NCI-H1694 treated with DMSO at 0.1 percent for 48 hours (cell line): Measurements from ENCODE around the gene CACNG4.

Source experiments
- DNase-seq: peaks from one replicate; lab custom pipeline; 2025; lab: John Stamatoyannopoulos, UW

Gene CACNG4

DNA sequence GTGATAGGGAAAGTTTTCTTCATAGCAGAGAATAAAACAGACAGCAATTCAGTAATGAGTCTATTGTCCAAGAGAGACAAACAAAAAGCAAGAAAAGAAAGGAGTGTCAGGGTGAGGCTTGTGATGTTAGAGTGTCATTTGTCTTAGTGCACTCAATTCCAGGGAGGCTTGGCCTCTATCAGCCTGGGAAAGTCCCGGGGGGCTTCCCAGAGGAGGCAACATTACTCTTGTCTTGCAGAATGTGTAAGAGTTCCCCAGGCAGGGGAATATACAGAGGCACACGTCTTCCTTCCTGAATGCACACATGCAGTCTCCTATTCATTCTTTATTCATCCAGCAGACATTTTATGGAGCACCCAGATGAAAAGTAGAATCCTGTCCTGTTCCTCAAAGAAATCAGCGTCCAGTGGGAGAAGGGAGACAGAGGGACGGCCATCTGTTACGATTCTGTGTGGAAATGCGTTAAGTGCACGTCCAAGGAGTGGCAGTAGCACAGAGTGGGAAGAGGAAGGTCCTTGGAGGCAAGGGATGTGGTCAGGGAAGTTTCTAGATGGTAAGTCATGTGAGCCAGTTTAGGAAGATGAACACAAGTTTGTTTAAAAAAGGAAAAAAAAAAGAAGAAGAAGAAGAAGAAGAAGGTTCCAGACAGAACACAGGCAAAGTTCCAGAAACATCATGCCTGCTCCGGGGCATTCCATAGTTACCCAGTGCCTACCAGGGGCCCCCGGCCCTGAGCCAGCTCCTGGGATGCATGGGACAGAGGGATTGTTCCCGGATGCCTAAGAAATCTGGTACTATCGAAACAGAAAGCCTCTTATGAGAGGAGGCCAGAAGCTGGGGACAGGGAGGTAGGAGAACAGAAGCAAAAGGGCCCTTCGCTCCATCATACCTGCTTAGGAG lies 21.1 kb downstream of the CACNG4 start:
- DNase-seq = no peak

DNA sequence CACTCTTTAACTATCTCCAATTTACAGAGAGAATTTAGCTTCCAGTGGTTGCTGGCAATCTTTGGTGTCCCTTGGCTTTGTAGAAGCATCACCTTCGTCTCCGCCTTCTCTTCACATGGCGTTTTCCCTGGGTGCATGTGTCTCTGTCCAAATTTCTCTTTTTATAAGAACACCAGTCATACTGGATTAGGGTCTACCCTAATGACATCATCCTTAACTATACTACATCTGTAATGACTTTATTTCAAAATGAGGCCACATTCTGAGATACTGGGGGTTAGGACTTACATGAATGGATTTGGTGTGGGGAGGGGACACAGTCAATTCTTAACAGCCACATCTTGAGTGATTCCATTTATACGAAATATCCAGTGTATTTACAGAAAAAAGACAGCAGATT lies 22.2 kb downstream of the CACNG4 start:
- DNase-seq = no peak

DNA sequence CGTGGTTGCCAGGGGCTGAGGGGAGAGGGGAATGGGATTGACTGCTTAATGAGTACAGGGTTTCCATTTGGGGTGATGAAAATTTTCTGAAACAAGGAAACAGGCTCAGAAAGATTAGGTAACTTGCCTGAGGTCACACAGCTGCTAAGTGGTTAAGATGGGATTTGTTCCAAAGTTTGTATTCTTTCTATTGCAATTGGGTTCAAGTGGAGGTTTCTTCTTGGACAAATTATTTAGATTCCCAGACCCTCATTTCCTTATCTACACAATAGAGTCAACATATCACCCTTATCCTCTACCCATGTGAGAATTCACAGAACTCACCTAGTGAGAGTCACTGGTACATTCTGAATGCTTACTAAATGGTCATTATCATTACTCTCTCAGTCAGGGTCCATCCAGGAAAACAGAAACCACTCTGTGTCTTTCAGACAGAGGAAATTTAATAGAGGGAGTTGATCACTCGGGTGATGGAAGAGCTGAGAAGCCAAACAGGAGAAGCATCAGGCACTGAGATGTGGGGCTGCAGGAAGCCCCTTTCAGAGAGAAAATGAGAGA lies 22.6 kb downstream of the CACNG4 start:
- DNase-seq = no peak

DNA sequence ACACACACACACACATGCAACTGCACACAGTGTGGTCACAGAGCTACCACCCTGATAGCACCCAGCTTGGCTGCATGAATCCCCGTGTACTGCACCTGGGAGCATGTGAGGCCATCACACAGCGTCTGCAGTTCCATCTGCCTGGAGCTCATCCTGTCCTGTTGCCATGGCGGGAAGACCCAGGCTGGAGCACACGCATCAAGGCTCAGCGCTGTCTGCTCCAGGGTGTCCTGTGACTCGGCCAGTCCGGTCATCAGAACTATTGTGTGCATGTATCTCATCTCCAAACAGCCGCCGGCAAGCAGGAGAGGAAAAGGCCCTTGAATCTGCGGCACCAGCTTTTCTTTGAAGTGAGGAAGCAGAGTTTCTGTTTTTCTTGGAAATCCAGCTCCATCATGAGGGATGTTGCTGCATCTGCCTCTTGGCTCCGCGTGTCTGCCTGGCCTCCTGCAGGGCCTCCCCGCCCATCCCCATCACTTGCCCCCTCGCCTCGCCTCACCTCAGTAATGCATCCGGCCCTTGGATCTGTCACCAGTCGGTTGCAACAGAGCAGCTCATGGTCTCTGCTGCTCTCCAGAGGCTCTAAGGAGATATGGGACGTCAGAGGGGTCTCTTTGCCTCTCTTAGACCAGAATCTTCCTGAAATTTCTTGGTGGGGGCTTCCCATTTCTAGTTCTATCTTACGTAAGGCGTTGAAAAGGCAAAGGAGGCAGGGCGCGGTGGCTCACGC lies 23.7 kb downstream of the CACNG4 start:
- no peak for DNase-seq

DNA sequence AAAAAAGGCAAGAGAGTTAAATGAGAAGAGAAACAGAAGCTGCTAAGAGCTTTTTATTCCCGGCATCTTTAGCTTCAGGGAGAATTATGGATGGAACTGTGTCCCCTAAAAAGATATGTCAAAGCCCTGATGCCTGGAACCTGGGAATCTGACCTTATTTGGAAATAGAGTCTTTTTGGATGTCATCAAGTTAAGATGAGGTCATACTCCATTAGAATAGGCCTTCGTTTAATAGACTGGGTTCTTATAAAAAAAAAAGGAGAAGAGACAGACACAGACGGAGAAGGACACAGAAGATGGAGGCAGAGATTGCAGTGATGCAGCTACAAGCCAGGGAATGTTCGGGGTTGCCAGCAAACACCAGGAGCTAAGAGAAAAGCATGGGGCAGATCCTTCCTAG lies 24.6 kb downstream of the CACNG4 start:
- no peak for DNase-seq

DNA sequence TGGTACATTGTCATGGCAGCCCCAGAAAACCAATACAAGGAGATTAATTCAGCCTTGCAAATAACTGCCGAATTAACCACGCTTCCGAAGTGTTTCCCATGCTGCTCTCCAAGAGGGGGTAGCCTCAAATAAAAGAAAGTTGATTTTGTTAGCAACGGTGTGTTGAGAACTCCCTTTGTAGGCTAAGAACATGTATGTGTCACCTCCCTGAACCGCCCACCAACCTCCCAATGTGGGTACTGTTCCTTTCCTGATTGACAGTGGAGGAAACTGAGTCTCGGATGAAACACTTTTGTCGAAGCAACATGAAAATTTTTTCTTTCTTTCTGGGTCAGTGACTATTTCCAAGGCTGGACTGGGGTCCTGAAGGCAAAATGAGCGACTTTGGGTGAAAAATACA lies 25.1 kb downstream of the CACNG4 start:
- DNase-seq = no peak

DNA sequence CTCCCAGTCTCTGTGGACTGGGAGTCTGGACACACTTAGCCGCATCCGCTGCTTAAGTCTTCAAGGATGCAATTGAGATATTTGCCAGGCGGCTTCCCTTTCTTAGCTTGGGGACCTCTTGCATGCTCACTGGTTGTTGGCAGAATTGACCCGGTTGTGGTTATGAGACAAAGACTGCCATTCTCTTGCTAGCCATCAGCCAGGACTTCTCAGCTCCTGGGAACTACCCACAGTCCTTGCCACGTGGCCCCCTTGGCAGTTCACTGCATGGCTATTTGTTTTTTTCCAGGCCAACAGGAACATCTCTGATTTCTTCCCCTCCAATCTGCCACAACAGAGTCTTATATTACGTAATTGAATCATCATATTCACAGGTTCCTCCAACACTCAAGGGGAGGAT lies 25.5 kb downstream of the CACNG4 start:
- DNase-seq = no peak

DNA sequence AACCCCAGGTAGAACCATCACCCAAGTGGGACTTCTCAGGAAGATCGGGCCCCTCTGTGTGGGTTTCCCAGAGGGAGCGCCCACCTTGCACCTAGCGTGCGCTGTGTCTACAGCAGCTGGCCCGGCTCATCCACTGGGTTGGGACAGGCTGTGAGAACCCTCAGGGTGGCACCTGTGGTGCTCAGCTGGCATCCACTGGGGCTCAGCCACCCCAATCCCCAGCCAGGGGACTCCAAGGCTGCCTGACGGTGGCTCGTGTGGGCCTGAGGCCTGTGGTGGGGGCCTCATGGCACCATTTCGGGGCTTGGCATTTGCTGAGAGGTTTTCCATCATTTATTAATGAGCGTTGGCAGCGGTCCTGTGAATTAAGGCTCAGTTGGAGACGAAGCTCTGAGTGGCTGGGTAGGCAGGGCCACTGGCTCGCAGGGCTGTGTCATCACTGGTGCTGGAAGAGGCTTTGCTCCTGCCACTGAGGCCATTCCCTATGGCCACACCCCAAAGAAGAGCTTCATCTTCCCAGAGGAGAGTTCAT lies 28.5 kb downstream of the CACNG4 start:
- no peak for DNase-seq

DNA sequence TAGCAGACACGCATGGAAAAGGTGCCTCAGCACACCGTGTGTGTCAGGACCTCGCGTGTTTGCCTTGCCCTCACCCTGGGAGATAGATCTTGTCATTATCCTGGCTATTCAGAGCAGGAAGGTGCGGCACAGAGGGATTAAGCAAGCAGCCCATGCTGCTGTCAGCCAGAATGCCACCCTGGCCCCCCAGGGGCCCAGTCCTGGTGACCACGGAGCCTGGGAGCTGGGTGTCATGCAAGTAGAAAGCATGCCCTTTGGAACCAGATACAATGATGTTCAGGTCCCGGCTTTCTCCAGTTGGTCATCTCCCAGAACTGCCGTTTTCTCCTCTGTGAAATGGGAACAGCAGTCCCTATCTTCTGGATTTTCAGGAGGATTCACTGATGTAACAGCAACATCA lies 29.9 kb downstream of the CACNG4 start:
- no peak for DNase-seq

DNA sequence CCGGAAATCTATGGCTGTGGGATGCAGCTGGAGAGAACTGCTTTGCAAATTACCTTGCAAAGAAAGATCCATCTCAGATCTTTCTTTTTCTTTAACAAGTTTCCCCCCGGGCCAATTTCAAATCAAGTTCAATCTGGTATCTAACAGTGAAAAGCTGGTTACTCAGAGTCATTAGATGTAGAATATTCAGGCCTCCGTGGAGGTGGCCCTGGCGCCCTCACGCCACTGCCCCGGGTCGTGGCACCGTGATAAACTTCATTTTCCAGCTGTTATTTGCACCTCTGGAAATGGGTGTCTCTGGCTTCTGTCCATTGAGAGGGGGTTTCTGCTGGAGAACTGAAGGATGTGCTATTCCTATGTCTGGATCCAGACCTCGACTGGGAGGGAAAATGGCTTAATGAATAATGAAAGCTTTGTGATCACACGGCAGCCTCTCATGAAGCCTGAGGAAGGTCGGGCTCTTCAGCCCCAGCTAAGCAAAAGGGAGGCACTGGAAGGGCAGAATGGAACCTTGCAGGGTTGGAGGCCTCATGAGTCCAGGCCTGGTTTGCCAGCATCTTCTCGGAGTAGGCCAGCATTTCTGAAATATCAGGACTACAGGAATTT lies 30.5 kb downstream of the CACNG4 start:
- DNase-seq = no peak

DNA sequence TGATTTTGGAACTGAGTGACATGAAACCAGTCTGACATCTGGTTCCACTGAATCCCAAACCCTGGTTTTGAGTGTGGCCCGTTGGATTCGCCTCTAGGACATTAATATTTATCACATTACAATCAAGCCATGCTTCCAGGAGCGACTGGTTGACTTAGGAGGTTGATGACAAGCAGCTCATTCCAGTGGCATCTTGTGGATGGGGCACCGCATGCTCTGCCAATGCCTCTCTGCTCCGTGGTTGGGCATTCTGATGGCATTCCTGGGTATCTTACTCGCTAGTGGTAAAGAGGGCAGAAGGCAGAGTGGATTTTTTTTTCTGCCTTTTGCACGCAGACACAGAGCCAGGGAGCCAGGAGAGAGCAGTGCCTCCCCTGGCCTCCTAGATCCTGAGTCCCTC lies 31.4 kb downstream of the CACNG4 start:
- no peak for DNase-seq

DNA sequence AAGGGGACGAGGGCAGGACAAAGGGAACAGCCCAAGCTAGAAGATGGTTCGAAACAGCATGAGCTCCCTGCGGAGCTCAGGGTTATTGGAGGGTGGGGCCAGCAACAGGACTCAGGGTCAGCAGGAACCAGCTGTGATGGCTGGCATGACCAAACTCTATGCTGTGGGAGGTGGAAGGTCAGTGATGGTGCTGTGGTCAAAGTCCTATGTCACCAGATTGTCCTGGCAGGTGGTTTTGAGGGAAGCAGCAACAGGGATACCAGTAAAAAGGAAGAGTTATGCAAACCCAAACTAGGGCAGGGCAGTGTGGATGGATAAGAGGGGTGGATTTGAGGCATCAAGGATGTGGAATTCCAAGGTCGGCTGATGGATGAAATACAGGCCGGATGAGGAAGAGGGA lies 32.4 kb downstream of the CACNG4 start:
- DNase-seq = no peak

DNA sequence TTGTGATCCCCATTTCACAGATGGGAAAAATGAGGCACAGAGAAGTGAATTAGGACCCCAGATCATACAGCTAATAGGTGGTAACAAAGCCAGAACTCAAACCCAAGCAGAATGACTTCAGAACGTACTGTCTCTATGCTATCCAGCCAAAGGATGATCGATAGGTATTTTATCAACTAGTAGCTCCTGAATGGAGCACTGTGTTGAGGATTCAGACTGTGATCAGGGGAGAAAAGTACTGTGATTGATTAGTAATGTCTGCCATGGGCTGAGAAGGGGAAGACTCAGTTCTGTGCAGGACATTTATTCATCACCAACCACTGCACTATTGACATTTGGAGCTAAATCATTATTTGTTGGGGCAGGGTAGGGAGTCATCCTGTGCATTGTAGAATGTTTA lies 38.7 kb downstream of the CACNG4 start:
- DNase-seq = no peak

DNA sequence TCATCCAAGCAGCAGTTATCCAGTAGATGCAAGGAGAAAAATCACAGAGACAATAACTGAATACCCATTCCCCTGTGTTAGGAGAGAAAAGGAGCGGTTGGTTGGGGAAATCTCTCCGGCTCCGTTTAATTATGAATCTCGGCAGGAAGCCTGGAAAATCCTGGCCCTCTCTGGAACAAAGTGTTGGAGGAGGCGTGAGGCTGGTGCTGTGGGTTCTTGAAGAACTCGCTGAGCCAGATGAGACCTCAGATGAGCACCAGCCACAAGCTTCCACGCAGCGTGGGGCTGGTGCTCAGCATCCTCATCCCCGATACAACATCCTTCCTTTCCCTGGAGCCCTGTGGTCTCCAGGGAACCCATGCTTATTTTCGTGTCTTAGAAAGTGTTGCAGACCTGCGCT lies 39.7 kb downstream of the CACNG4 start:
- DNase-seq = no peak

DNA sequence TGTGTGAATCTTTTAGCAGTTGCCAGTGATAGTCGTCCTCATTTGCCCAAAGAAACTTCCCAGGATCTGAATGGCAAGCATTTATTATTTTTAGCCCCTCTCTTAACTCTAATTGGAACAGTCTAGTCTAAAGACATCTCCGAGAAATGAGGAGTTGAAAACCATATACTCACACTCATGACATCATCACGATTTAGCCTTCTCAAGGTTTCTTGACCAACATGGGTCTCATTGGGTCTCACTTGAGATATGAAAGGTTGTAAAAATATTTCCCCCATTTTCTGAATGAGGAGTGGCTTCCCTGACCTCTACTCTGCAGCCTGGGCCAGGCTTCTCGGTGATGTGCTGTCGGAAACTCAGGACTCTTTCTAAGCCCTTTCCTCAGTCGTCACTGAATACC lies 42.8 kb downstream of the CACNG4 start:
- DNase-seq = no peak

DNA sequence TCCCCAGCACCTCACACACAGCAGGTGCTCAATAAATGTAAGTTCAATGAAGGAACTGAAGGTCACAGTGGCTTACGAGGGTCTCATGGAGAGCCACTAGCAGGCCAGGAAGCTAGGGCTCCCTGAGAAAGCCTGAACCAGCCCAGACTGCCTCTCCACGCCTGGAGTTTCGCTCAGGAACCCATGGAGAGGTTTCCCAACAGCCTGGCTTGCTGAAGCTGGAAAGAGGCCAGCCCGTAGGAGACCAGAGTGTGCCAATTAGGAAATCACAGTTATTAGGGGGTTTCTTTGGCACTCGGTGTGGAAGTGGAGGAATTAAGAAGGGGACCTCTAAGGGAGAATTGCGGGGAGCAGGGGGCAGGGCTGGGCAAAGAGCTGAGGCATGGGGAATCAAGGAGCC lies 43.6 kb downstream of the CACNG4 start:
- DNase-seq = no peak

DNA sequence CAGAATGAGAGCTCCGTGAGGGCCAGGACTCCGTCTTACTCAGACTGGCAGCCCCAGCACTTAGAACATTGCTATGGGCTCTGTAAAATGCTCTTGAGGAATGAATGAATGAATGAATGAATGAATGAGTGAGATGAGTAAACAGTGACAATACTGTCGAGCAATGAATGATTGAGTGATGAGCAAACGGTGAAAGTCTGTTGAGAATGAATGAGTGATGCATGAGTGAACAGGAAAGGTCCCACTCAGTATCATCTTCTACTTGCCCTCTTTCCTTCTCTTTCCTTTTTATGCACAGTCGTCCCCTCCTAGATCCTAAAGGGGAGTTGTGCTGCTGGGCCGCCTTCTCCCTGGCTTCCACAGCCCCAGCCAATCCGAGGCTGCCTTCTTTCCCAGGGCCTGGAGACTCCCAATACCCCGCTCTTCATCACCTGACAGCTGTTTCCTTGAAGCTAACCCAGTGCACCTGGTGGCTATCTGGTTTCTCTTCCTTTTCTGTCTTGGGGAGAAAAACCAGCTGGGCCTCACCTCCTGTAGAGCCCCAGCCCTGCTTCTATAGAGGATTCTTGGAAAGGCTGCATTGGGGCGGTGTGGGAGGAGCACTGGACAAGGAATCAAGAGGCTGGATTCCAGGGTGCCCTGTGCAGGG lies 47.1 kb downstream of the CACNG4 start:
- DNase-seq = no peak

DNA sequence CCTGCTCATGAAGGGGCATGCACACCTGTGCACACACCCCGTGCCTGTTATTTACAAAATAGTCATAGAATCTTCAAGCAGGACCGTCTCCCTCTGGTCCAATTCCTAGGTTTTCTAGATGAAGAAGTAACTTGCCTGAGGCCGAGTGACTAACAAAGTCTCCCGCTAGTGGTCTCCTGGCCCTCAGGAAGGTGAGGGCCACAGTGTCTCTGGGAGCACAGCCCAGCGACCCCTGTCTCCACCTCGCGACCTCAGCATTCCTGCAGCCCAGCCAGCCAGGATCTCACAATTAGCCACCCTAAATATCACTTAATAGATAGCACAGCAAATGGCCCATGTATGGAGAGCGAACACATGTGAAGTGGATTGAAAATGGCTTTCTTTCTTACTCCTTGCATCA lies 49.4 kb downstream of the CACNG4 start:
- no peak for DNase-seq

DNA sequence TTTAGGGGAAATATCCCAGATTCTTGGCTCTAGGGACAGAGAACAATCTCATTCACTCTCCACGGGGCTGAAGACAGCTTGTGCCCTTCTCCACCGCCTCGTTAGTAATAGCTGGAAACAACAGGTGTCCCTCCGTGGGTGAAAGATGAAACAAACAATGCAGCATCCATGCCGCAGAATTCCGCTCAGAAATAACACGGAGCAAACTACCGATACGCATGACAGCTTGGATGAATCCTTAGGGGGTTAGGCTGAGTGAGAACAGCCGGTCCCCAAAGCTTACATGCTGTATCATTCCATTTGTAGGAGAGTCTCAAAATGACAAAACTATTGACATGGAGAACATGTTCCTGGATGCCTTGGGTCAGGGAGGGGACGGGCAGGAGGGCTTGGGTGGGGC lies 50.5 kb downstream of the CACNG4 start:
- no peak for DNase-seq

DNA sequence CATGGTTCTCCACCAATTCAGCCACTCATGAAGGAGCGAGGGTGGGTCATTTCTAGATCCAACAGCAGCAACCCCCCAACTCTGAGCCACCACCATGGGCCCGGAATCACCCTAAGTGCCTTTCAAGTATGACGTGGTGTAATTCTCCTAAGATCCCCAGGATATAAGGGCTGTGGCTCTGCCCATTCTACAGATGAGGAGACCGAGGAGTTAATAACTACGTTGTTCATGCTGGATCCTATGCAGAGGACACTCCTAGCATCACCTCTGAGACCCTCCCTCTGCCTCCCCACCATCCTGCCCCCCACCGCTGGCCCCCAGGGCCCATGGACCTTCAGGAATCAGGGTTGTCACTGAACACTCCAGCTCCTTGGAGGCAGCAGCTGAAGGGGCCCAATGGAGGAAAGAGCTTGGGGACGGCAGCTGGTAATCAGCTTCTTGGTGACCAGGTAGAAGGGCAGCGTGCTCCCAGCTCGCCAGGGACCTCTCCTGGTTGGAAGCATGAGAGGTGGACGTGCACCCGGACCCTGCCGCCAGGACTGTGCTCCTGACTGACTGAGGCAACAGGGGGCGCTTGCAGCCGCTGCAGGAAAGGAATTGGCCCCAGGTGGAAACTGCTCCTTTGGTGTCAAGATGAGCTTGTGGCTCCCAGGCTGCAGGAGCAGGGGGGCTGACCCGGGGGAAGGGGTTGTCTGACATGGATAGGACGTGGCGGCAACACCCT lies 51.7 kb downstream of the CACNG4 start:
- DNase-seq = no peak

DNA sequence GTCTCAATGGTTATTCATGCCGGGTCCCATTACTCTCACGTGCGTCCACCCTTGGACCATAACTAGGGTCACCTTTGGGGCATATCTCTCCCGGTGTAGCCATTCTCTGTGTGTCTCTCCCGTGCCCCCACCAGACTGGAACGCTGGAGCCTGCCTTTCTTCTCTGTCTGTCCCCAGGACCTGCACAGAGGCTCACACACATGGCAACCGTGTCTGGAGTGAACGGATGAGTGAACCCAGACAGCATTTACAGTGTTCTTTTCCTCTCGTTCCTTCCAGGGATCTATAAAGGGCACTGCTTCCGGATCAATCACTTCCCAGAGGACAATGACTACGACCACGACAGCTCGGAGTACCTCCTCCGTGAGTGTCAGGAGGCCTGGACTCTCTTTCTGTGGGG lies 53.4 kb downstream of the CACNG4 start:
- DNase-seq = no peak
